ENCODE results near the gene DEPDC5. TPM values are rescaled to one million over a fixed set of nuclear protein-coding genes. Genes with fewer than 3 reads are reported as not detected.

DEPDC5 gene
- total and polyA plus RNA-seq, 9 of the 15 experiments (the other 6 are each of a cell fraction or from before 2014, with no cell fraction given), result 2.3 to 12.3 (median 10.7) TPM

DNA sequence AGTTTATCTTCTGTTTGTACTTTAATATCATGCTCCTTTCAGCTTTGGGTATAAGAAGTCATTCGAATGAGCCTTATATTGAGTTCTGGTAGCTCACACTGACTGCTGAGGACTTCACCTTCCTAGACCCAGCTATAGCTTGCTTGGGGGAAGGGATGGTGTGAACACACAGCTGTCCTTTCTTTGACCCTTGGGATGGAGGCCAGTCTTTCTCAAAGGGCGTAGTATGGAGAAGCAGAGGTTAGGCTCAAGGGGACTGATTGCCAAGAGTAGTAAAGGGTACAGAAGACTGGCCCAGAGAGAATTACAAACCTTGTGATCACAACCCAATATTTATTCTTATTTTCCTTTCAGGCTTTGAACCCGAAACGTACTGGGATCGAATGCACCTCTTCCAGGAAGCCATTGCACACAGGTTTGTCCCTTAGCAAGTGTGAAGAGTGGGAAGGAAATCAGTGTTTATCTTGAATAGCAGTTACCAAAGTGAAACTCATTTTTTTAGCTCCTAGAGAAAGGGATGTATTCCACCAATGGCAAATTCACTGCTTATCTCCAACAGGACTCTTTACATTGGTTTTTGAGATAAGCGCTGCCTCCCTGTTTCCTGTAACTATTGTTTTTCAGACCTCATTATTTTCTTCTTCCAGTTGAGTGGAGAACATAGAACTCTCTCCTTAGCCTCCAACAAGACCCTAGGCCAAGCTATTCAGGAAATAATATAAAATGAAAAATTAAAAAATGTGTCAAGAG lies 147.7 kb downstream of the DEPDC5 start (continued):
- TF ChIP-seq ZNF212 (CRISPR knock-in tag; IDR thresholded peaks at IDR 0.05) (no peak), ZNF830 (CRISPR knock-in tag; IDR thresholded peaks at IDR 0.05) (no peak), NR2C1 (IDR thresholded peaks at IDR 0.05) (no peak), NR2C1 (tag; IDR thresholded peaks at IDR 0.05) (no peak), RBBP5 (IDR thresholded peaks at IDR 0.05; ENCODE audit: borderline replicate concordance, insufficient read depth, low read length, poor library complexity, severe bottlenecking) (no peak), CBX8 (IDR thresholded peaks at IDR 0.05; ENCODE audit: borderline replicate concordance, extremely low read depth, low read depth, low read length, poor library complexity, severe bottlenecking) (no peak), POLR2AphosphoS5 (IDR thresholded peaks at IDR 0.05; ENCODE audit: control insufficient read depth, insufficient read depth, low read depth, low read length) (0 out of 2 replicates have a peak, but pooled peaks have one; percentile 13), DPF2 (IDR thresholded peaks at IDR 0.05) (peak; percentile 86), MBD2 (IDR thresholded peaks at IDR 0.05; ENCODE audit: borderline replicate concordance, low read depth) (no peak), ERF (CRISPR knock-in tag; IDR thresholded peaks at IDR 0.05) (no peak), TBP (optimal IDR thresholded peaks at IDR 0.05; ENCODE audit: low read depth, low read length) (no peak), TCF7L2 (IDR thresholded peaks at IDR 0.05; ENCODE audit: low read depth, low read length) (no peak), C11orf30 (IDR thresholded peaks at IDR 0.05; ENCODE audit: low read depth) (no peak), SIRT6 (IDR thresholded peaks at IDR 0.05; ENCODE audit: low read depth, low read length) (no peak), SMAD4 (CRISPR knock-in tag; conservative IDR thresholded peaks at IDR 0.05) (0 out of 2 replicates have a peak, but pooled peaks have one; percentile 41), ATF1 (CRISPR knock-in tag; IDR thresholded peaks at IDR 0.05) (no peak), ATF1 (tag; IDR thresholded peaks at IDR 0.05) (no peak), TAL1 (IDR thresholded peaks at IDR 0.05) (peak; percentile 77), BCOR (IDR thresholded peaks at IDR 0.05) (no peak; the same call in 1 of the 2 replicates), HDAC2 (IDR thresholded peaks at IDR 0.05) (peak; percentile 94)
- TF ChIP-seq, protein P1, sequence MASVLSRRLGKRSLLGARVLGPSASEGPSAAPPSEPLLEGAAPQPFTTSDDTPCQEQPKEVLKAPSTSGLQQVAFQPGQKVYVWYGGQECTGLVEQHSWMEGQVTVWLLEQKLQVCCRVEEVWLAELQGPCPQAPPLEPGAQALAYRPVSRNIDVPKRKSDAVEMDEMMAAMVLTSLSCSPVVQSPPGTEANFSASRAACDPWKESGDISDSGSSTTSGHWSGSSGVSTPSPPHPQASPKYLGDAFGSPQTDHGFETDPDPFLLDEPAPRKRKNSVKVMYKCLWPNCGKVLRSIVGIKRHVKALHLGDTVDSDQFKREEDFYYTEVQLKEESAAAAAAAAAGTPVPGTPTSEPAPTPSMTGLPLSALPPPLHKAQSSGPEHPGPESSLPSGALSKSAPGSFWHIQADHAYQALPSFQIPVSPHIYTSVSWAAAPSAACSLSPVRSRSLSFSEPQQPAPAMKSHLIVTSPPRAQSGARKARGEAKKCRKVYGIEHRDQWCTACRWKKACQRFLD (CRISPR knock-in tag; IDR thresholded peaks at IDR 0.05), result no peak
- TF ChIP-seq, protein P2, sequence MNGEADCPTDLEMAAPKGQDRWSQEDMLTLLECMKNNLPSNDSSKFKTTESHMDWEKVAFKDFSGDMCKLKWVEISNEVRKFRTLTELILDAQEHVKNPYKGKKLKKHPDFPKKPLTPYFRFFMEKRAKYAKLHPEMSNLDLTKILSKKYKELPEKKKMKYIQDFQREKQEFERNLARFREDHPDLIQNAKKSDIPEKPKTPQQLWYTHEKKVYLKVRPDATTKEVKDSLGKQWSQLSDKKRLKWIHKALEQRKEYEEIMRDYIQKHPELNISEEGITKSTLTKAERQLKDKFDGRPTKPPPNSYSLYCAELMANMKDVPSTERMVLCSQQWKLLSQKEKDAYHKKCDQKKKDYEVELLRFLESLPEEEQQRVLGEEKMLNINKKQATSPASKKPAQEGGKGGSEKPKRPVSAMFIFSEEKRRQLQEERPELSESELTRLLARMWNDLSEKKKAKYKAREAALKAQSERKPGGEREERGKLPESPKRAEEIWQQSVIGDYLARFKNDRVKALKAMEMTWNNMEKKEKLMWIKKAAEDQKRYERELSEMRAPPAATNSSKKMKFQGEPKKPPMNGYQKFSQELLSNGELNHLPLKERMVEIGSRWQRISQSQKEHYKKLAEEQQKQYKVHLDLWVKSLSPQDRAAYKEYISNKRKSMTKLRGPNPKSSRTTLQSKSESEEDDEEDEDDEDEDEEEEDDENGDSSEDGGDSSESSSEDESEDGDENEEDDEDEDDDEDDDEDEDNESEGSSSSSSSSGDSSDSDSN (IDR thresholded peaks at IDR 0.05; ENCODE audit: borderline replicate concordance in 1 of 2, low read depth in 2 of 2, low read length in 2 of 2), result no peak
- TF ChIP-seq, protein P3, sequence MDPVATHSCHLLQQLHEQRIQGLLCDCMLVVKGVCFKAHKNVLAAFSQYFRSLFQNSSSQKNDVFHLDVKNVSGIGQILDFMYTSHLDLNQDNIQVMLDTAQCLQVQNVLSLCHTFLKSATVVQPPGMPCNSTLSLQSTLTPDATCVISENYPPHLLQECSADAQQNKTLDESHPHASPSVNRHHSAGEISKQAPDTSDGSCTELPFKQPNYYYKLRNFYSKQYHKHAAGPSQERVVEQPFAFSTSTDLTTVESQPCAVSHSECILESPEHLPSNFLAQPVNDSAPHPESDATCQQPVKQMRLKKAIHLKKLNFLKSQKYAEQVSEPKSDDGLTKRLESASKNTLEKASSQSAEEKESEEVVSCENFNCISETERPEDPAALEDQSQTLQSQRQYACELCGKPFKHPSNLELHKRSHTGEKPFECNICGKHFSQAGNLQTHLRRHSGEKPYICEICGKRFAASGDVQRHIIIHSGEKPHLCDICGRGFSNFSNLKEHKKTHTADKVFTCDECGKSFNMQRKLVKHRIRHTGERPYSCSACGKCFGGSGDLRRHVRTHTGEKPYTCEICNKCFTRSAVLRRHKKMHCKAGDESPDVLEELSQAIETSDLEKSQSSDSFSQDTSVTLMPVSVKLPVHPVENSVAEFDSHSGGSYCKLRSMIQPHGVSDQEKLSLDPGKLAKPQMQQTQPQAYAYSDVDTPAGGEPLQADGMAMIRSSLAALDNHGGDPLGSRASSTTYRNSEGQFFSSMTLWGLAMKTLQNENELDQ (CRISPR knock-in tag; IDR thresholded peaks at IDR 0.05; ENCODE audit: borderline replicate concordance), result no peak

All from K562 (cell line).